ENCODE data around the gene MAGI3.
A peak's percentile ranks its signal among the peaks of the same experiment; 100 is the strongest.

The MAGI3 gene

GRCh38 chr1:113389953-113390834 is at the start of gene MAGI3:
Gene MAGI3, plus strand, starts transcription at chr1:113390515. Its CDS starts 519 bp downstream, at chr1:113391034.
- Mint-ChIP-seq H3K27me3 (peaks cover 27 to 36% of the 10 kb centered on the region in 2 donors), H3K36me3 (peaks cover 0 to 3% of the 10 kb centered on the region in 2 donors), H3K4me3 (peak within 1 kb of the TSS; percentile 87 to 90), H3K9me3 (peaks cover 0 to 3% of the 10 kb centered on the region in 2 donors), H3K27ac (peak within 1 kb of the TSS; percentile 44), H3K4me1 (peaks cover 16 to 18% of the 10 kb centered on the region in 2 donors)
- ATAC-seq (replicated peaks) (peak; percentile 97 to 98), DNase-seq (peak; percentile 90)

- no peak overlapping the region for H3K27ac Mint-ChIP-seq
- DNase-seq = no peak
- no peaks in the 10 kb centered on the region for H3K36me3 Mint-ChIP-seq
Measured at GRCh38 chr1:113353580-113353979, 36.7 kb upstream of the MAGI3 start.

GRCh38 chr1:113363935-113364334 is 26.4 kb upstream of the MAGI3 start:
- Mint-ChIP-seq H3K27ac (no peak overlapping the region), H3K4me3 (no peak overlapping the region), H3K27me3 (peaks cover 0 to 17% of the 10 kb centered on the region in 2 donors), H3K36me3 (no peaks in the 10 kb centered on the region), H3K9me3 (no peaks in the 10 kb centered on the region), H3K4me1 (no peaks in the 10 kb centered on the region)
- DNase-seq (no peak), ATAC-seq (replicated peaks) (no peak)

More at GRCh38 chr1:113353580-113353979, 36.7 kb upstream of the MAGI3 start:
- Mint-ChIP-seq H3K4me3 (no peak overlapping the region), H3K9me3 (no peaks in the 10 kb centered on the region), H3K4me1 (no peaks in the 10 kb centered on the region), H3K27me3 (peaks cover 0 to 7% of the 10 kb centered on the region in 2 donors)
- no peak for ATAC-seq (replicated peaks)

GRCh38 chr1:113369040-113369439 is 21.3 kb upstream of the MAGI3 start:
- Mint-ChIP-seq H3K4me1 (no peaks in the 10 kb centered on the region), H3K36me3 (no peaks in the 10 kb centered on the region), H3K4me3 (no peak overlapping the region), H3K27ac (no peak overlapping the region), H3K9me3 (no peaks in the 10 kb centered on the region), H3K27me3 (peaks cover 0 to 51% of the 10 kb centered on the region in 2 donors)
- DNase-seq (no peak), ATAC-seq (replicated peaks) (no peak)

- H3K27me3 Mint-ChIP-seq = peaks cover 0 to 50% of the 10 kb centered on the region in 2 donors
- H3K36me3 Mint-ChIP-seq = no peaks in the 10 kb centered on the region
Measured at GRCh38 chr1:113369699-113370098, 20.6 kb upstream of the MAGI3 start.

GRCh38 chr1:113370868-113371267 is 19.4 kb upstream of the MAGI3 start:
- no peak for DNase-seq
- Mint-ChIP-seq H3K4me1 (no peaks in the 10 kb centered on the region), H3K4me3 (no peak overlapping the region), H3K27ac (no peak overlapping the region), H3K9me3 (no peaks in the 10 kb centered on the region), H3K36me3 (no peaks in the 10 kb centered on the region), H3K27me3 (peaks cover 0 to 50% of the 10 kb centered on the region in 2 donors)
- ATAC-seq (replicated peaks) = no peak

More at GRCh38 chr1:113369699-113370098, 20.6 kb upstream of the MAGI3 start:
- DNase-seq (no peak), ATAC-seq (replicated peaks) (no peak)
- Mint-ChIP-seq H3K4me1 (no peaks in the 10 kb centered on the region), H3K27ac (no peak overlapping the region), H3K9me3 (no peaks in the 10 kb centered on the region), H3K4me3 (no peak overlapping the region)

- H3K4me1 Mint-ChIP-seq = no peaks in the 10 kb centered on the region
- H3K9me3 Mint-ChIP-seq = no peaks in the 10 kb centered on the region
- peaks cover 4 to 50% of the 10 kb centered on the region in 2 donors for H3K27me3 Mint-ChIP-seq
- no peak for DNase-seq
- H3K27ac Mint-ChIP-seq = no peak overlapping the region
- no peak for ATAC-seq (replicated peaks)
- no peak overlapping the region for H3K4me3 Mint-ChIP-seq
- no peaks in the 10 kb centered on the region for H3K36me3 Mint-ChIP-seq
Measured at GRCh38 chr1:113372546-113372945, 17.8 kb upstream of the MAGI3 start.

- no peak overlapping the region for H3K27ac Mint-ChIP-seq
- DNase-seq (no peak), ATAC-seq (replicated peaks) (no peak)
- no peaks in the 10 kb centered on the region for H3K4me1 Mint-ChIP-seq
- no peaks in the 10 kb centered on the region for H3K9me3 Mint-ChIP-seq
- H3K27me3 Mint-ChIP-seq = peaks cover 4 to 51% of the 10 kb centered on the region in 2 donors
- H3K4me3 Mint-ChIP-seq = no peak overlapping the region
- H3K36me3 Mint-ChIP-seq = no peaks in the 10 kb centered on the region
Measured at GRCh38 chr1:113373644-113374043, 16.7 kb upstream of the MAGI3 start.

GRCh38 chr1:113375878-113376277 is 14.4 kb upstream of the MAGI3 start:
- no peak overlapping the region for H3K27ac Mint-ChIP-seq
- H3K9me3 Mint-ChIP-seq = no peaks in the 10 kb centered on the region
- no peaks in the 10 kb centered on the region for H3K4me1 Mint-ChIP-seq
- ATAC-seq (replicated peaks) (no peak), DNase-seq (no peak)
- H3K36me3 Mint-ChIP-seq = no peaks in the 10 kb centered on the region
- H3K4me3 Mint-ChIP-seq = no peak overlapping the region
- H3K27me3 Mint-ChIP-seq = peaks cover 4 to 44% of the 10 kb centered on the region in 2 donors

- H3K4me3 Mint-ChIP-seq = no peak overlapping the region
- DNase-seq = no peak
- no peaks in the 10 kb centered on the region for H3K4me1 Mint-ChIP-seq
- H3K36me3 Mint-ChIP-seq = no peaks in the 10 kb centered on the region
- no peaks in the 10 kb centered on the region for H3K9me3 Mint-ChIP-seq
- H3K27ac Mint-ChIP-seq = no peak overlapping the region
- ATAC-seq (replicated peaks) = no peak
- peaks cover 10 to 16% of the 10 kb centered on the region in 2 donors for H3K27me3 Mint-ChIP-seq
Measured at GRCh38 chr1:113380075-113380474, 10.2 kb upstream of the MAGI3 start.

GRCh38 chr1:113388017-113388620 is 2.2 kb upstream of the MAGI3 start:
- peaks cover 31 to 40% of the 10 kb centered on the region in 2 donors for H3K27me3 Mint-ChIP-seq
- H3K36me3 Mint-ChIP-seq = peaks cover 0 to 3% of the 10 kb centered on the region in 2 donors
- ATAC-seq (replicated peaks) = no peak
- peaks cover 0 to 3% of the 10 kb centered on the region in 2 donors for H3K9me3 Mint-ChIP-seq
- H3K27ac Mint-ChIP-seq = no peak overlapping the region
- H3K4me1 Mint-ChIP-seq = peaks cover 16 to 18% of the 10 kb centered on the region in 2 donors
- no peak overlapping the region for H3K4me3 Mint-ChIP-seq
- no peak for DNase-seq

- DNase-seq (no peak), ATAC-seq (replicated peaks) (no peak)
- Mint-ChIP-seq H3K27me3 (peaks cover 27 to 36% of the 10 kb centered on the region in 2 donors), H3K36me3 (peaks cover 0 to 3% of the 10 kb centered on the region in 2 donors), H3K4me3 (peak overlapping the region; percentile 63 to 87), H3K4me1 (peaks cover 16 to 18% of the 10 kb centered on the region in 2 donors), H3K27ac (no peak overlapping the region), H3K9me3 (peaks cover 0 to 3% of the 10 kb centered on the region in 2 donors)
Measured at GRCh38 chr1:113388621-113389358, 1.5 kb upstream of the MAGI3 start.

GRCh38 chr1:113389359-113389952 is 859 bp upstream of the MAGI3 start:
- ATAC-seq (replicated peaks) = no peak
- peaks cover 0 to 3% of the 10 kb centered on the region in 2 donors for H3K9me3 Mint-ChIP-seq
- H3K4me1 Mint-ChIP-seq = peaks cover 16 to 18% of the 10 kb centered on the region in 2 donors
- DNase-seq = no peak
- no peak overlapping the region for H3K27ac Mint-ChIP-seq
- peaks cover 27 to 36% of the 10 kb centered on the region in 2 donors for H3K27me3 Mint-ChIP-seq
- peak overlapping the region; percentile 87 to 90 for H3K4me3 Mint-ChIP-seq
- peaks cover 0 to 3% of the 10 kb centered on the region in 2 donors for H3K36me3 Mint-ChIP-seq
